ENCODE results near the gene ITPR3. TPM values are rescaled to one million over a fixed set of nuclear protein-coding genes. Genes with fewer than 3 reads are reported as not detected.

The ITPR3 gene
- total RNA-seq, 1 experiment from 2014 or later, result 86.9 TPM

GRCh38 chr6:33589731-33590530 lies 31.2 kb upstream of the ITPR3 start:
- no peak overlapping the region for H3K4me3 Mint-ChIP-seq (ENCODE audit: unreplicated experiment)
- CTCF ChIA-PET, result interaction anchor here (0.6 to 1.4 kb wide), 38 partner anchors 9 to 569 kb away, joined by 3 to 36 read pairs (median 6); partner anchors contain the start of genes BAK1, ITPR3, UQCC2 and ZBTB9
- H3K4me1 Mint-ChIP-seq (ENCODE audit: insufficient read depth, unreplicated experiment), result peaks cover 26% of the 10 kb centered on the region
- intact Hi-C loops (cut with micrococcal nuclease), result loop anchor here (1.0 to 5.0 kb wide), 6 partner anchors 30 to 562 kb away; no protein-coding TSS in a partner anchor
- POLR2A ChIA-PET, result interaction anchor here (0.6 to 3.5 kb wide), 17 partner anchors 9 to 1068 kb away, joined by 3 to 21 read pairs (median 4); partner anchors contain the start of genes BAK1, ITPR3 and UQCC2
- peak overlapping the region; percentile 93 for H3K27ac Mint-ChIP-seq (ENCODE audit: low read depth, unreplicated experiment)
- TF ChIP-seq, protein P1, sequence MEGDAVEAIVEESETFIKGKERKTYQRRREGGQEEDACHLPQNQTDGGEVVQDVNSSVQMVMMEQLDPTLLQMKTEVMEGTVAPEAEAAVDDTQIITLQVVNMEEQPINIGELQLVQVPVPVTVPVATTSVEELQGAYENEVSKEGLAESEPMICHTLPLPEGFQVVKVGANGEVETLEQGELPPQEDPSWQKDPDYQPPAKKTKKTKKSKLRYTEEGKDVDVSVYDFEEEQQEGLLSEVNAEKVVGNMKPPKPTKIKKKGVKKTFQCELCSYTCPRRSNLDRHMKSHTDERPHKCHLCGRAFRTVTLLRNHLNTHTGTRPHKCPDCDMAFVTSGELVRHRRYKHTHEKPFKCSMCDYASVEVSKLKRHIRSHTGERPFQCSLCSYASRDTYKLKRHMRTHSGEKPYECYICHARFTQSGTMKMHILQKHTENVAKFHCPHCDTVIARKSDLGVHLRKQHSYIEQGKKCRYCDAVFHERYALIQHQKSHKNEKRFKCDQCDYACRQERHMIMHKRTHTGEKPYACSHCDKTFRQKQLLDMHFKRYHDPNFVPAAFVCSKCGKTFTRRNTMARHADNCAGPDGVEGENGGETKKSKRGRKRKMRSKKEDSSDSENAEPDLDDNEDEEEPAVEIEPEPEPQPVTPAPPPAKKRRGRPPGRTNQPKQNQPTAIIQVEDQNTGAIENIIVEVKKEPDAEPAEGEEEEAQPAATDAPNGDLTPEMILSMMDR (IDR thresholded peaks at IDR 0.05; ENCODE audit: unreplicated experiment), result peak; percentile 93
- H3K9me3 Mint-ChIP-seq (ENCODE audit: unreplicated experiment), result no peaks in the 10 kb centered on the region
- no peaks in the 10 kb centered on the region for H3K36me3 Mint-ChIP-seq (ENCODE audit: insufficient read depth, unreplicated experiment)
- no peaks in the 10 kb centered on the region for H3K27me3 Mint-ChIP-seq (ENCODE audit: insufficient read depth, unreplicated experiment)
- peak; percentile 94 for DNase-seq (ENCODE audit: unreplicated experiment)
- TSS peak; percentile 62 for BruUV-seq (replicated peaks)

GRCh38 chr6:33590531-33591198 lies 30.5 kb upstream of the ITPR3 start:
- H3K4me1 Mint-ChIP-seq (ENCODE audit: insufficient read depth, unreplicated experiment), result peaks cover 31% of the 10 kb centered on the region
- peak overlapping the region; percentile 93 for H3K27ac Mint-ChIP-seq (ENCODE audit: low read depth, unreplicated experiment)
- H3K36me3 Mint-ChIP-seq (ENCODE audit: insufficient read depth, unreplicated experiment), result no peaks in the 10 kb centered on the region
- POLR2A ChIA-PET, result interaction anchor here (0.7 to 3.5 kb wide), 14 partner anchors 9 to 154 kb away, joined by 3 to 21 read pairs (median 4); partner anchors contain the start of genes BAK1, ITPR3 and UQCC2
- no TSS peak for BruUV-seq (replicated peaks)
- H3K9me3 Mint-ChIP-seq (ENCODE audit: unreplicated experiment), result no peaks in the 10 kb centered on the region
- TF ChIP-seq, protein P1 (IDR thresholded peaks at IDR 0.05; ENCODE audit: unreplicated experiment), result no peak
- peak overlapping the region; percentile 14 for H3K4me3 Mint-ChIP-seq (ENCODE audit: unreplicated experiment)
- CTCF ChIA-PET, result interaction anchor here (0.7 to 1.4 kb wide), 31 partner anchors 9 to 568 kb away, joined by 3 to 36 read pairs (median 6); partner anchors contain the start of genes BAK1, ITPR3 and UQCC2
- peak; percentile 48 for DNase-seq (ENCODE audit: unreplicated experiment)
- H3K27me3 Mint-ChIP-seq (ENCODE audit: insufficient read depth, unreplicated experiment), result no peaks in the 10 kb centered on the region
- intact Hi-C loops (cut with micrococcal nuclease), result loop anchor here (1.0 kb wide), 5 partner anchors 30 to 172 kb away; no protein-coding TSS in a partner anchor

GRCh38 chr6:33591424-33592032 lies 29.6 kb upstream of the ITPR3 start:
- Mint-ChIP-seq H3K27me3 (ENCODE audit: insufficient read depth, unreplicated experiment) (no peaks in the 10 kb centered on the region), H3K27ac (ENCODE audit: low read depth, unreplicated experiment) (peak overlapping the region; percentile 93), H3K4me1 (ENCODE audit: insufficient read depth, unreplicated experiment) (peaks cover 31% of the 10 kb centered on the region), H3K36me3 (ENCODE audit: insufficient read depth, unreplicated experiment) (no peaks in the 10 kb centered on the region), H3K9me3 (ENCODE audit: unreplicated experiment) (no peaks in the 10 kb centered on the region), H3K4me3 (ENCODE audit: unreplicated experiment) (no peak overlapping the region)
- intact Hi-C loops (cut with micrococcal nuclease), result no loop called here
- TF ChIP-seq, protein P1 (IDR thresholded peaks at IDR 0.05; ENCODE audit: unreplicated experiment), result no peak
- no peak for DNase-seq (ENCODE audit: unreplicated experiment)
- ChIA-PET CTCF (interaction anchor here (0.6 to 1.4 kb wide), 5 partner anchors 41 to 160 kb away, joined by 3 to 6 read pairs (median 5); no protein-coding TSS in a partner anchor), POLR2A (interaction anchor here (0.5 to 3.5 kb wide), 5 partner anchors 16 to 196 kb away, joined by 3 to 21 read pairs (median 3); partner anchors contain the start of gene ITPR3)
- BruUV-seq (replicated peaks), result no TSS peak

Data from MCF 10A (cell line).